GM13977 (cell line): ENCODE data around the gene CADPS.

ENCODE experiments used
- DNase-seq: peaks from one replicate; pipeline ENCODE4 v3.0.0; 2012; ENCODE audit warnings: low spot score
- in situ Hi-C: fragments of 300-500 bp; cut with MboI; formaldehyde crosslinking; loops from one replicate; pipeline ENCODE4 v1.12.0; 2022; ENCODE audit warnings: low sequenced_read_pairs, low pct_unique_long_range_greater_than_20kb, mixed read lengths, inconsistent platforms; ENCODE audit not compliant: unreplicated experiment
- TF ChIP-seq, protein P1 (sequence below): IDR thresholded peaks from 2 replicates; pipeline ENCODE4 v1.5.1; 2012; ENCODE audit warnings: mild to moderate bottlenecking, control low read depth; ENCODE audit not compliant: insufficient read depth; ENCODE audit errors: extremely low read depth, missing control alignments

Gene CADPS

DNA sequence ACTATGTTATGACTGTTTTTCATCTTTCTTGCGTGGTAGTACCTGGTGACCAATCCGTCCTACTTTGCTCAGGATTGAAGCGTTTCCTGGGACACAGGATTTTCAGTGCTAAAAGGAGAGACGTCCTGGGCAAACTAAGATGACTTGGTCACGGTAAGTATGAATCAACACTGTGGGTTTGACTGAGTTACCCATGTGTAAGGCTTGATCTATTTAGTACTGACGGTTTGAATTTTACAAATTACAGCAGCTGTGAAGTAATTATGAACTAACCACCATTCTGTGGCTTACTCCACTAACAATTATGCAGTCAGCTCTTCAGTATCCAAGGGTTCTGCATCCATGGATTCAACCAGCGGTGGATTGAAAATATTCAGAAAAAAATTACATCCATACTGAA lies 328.9 kb downstream of the CADPS start:
- TF ChIP-seq, protein P1, sequence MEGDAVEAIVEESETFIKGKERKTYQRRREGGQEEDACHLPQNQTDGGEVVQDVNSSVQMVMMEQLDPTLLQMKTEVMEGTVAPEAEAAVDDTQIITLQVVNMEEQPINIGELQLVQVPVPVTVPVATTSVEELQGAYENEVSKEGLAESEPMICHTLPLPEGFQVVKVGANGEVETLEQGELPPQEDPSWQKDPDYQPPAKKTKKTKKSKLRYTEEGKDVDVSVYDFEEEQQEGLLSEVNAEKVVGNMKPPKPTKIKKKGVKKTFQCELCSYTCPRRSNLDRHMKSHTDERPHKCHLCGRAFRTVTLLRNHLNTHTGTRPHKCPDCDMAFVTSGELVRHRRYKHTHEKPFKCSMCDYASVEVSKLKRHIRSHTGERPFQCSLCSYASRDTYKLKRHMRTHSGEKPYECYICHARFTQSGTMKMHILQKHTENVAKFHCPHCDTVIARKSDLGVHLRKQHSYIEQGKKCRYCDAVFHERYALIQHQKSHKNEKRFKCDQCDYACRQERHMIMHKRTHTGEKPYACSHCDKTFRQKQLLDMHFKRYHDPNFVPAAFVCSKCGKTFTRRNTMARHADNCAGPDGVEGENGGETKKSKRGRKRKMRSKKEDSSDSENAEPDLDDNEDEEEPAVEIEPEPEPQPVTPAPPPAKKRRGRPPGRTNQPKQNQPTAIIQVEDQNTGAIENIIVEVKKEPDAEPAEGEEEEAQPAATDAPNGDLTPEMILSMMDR, result no peak
- in situ Hi-C loops, result no loop called here
- DNase-seq, result no peak

DNA sequence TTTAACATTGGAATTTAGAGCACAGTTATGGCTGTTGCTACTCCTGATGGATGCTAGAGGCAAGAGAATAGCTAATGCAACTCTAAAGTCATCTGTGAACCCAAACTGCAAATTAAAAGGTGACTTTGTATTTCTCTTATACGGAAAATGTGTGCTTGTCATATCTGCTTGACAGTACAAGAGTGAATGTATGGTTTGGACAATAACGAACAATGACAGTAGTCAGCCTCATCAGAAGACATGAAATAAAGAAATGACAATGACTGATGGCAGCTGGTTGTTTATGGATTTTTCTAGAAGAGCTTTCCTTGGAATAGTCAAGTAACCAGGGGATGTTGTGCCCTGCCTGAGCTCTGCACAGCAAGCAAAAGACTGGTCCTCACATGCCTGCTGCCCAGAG lies 333.0 kb downstream of the CADPS start:
- in situ Hi-C loops, result no loop called here
- TF ChIP-seq, protein P1, result no peak

DNA sequence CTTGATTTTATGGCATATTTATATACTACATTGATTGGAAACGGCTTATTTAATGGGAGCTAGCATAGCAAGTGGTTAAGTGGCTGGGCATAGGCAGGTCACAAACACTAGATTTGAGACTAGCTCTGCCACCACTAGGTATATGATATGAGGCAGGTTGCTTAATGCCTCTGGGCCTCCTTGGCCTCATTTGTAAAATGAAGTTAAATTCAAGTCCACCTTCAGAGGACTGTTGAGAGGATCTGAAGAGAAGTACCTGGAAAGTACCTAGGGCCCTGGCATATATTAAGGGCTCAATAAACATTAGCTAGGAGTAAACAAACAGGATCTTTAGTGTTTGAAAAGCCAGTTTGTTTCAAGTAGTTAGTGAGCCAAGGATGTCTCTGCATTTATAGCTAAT lies 335.5 kb downstream of the CADPS start:
- in situ Hi-C loops, result no loop called here
- TF ChIP-seq, protein P1, result no peak
- DNase-seq, result no peak

More for the DNA sequence above, 333.0 kb downstream of the CADPS start:
- DNase-seq, result no peak

DNA sequence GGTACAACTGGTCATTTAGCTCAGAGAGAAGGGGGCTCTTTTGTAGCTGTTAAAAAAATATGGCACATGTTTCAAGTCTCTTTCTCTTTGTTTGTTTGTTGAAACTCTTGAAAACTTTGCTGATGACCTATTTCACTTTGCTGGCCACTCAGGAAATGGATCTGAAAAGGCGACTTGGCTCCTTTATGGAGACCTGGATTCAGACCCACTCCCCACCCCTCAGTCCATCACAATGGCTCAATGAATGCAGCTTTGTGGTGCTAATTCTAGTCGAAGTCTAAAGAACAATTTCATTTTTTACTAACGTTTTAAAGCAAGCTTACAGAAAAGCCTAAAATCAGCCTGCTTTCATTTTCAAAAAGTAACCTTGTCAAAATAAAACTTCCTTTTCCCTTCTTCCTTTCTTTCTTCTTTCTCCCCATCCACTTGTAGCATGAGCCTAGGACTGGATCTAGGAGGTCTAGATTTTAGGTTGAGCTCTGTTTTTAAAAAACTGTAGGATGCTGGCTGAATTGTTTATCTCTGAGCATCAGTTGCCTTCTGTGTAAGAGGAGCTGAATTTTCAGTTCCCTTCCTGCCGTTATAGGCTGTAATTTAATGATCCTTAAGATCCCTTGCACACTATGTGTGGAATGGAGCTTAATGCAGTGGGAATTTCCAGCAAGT lies 336.4 kb downstream of the CADPS start:
- no peak for DNase-seq
- in situ Hi-C loops, result no loop called here
- TF ChIP-seq, protein P1, result no peak

DNA sequence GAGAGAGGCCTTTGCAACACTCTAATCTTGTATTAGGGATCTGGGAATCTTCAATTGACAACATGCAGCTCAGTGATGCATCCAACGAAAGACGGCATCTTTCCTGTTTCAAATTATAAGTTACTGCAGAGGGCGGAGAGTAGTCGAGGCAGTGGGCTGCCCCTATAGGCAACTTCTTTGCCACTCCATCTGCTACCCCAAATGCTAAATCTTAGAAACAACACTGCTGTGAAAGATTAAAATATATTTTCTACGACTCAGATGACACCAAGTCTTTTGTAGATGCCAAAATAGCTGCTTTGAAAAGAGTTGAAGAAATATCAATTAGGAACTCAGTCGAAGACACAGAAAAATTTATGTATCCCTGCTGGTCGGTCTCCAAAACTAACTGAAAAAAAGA lies 340.9 kb downstream of the CADPS start:
- in situ Hi-C loops, result no loop called here
- TF ChIP-seq, protein P1, result no peak
- no peak for DNase-seq

DNA sequence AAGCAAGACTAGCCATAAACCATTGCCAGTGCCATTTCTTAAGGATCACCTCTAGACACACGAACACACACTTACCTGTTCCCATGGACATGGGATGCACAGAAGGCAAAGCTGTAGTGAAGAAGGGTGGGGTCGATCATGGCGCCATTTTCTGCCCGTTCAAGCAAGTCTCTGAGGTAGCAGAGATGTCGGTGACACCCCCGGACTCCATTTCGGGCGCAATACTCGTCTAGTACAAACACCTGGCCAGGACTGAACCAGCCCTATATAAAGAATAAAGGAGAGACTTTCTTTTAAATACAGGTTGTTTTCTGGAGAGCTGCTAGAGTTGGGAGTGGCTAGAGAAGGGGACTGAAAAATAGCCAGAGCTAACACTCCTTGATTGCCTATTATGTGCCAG lies 342.4 kb downstream of the CADPS start:
- no peak for DNase-seq
- in situ Hi-C loops, result no loop called here
- TF ChIP-seq, protein P1, result no peak
